Measurements from ENCODE around the gene RALBP1.

DNA sequence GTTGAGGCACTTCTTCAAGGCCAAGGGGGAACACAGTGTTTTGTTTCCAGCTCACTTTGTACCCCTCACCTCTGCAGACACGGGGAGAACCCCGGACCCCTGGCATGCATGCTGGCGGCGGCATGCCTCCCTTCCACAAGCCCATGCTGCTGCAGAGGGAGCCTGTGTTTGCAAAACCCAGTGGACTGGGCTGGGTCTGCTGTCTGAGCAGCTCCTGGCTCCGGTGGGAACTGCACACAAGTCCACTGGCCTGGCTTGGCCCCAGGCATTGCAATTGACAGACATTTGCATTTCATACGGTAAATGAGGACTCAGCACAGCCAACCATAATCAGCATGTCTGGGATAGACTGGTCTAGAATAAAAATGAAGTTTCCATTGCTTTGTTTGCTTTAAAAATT lies 62.4 kb downstream of the RALBP1 start:
- no peak for TF ChIP-seq TEAD4 (IDR thresholded peaks at IDR 0.05)
- TF ChIP-seq, protein P1, sequence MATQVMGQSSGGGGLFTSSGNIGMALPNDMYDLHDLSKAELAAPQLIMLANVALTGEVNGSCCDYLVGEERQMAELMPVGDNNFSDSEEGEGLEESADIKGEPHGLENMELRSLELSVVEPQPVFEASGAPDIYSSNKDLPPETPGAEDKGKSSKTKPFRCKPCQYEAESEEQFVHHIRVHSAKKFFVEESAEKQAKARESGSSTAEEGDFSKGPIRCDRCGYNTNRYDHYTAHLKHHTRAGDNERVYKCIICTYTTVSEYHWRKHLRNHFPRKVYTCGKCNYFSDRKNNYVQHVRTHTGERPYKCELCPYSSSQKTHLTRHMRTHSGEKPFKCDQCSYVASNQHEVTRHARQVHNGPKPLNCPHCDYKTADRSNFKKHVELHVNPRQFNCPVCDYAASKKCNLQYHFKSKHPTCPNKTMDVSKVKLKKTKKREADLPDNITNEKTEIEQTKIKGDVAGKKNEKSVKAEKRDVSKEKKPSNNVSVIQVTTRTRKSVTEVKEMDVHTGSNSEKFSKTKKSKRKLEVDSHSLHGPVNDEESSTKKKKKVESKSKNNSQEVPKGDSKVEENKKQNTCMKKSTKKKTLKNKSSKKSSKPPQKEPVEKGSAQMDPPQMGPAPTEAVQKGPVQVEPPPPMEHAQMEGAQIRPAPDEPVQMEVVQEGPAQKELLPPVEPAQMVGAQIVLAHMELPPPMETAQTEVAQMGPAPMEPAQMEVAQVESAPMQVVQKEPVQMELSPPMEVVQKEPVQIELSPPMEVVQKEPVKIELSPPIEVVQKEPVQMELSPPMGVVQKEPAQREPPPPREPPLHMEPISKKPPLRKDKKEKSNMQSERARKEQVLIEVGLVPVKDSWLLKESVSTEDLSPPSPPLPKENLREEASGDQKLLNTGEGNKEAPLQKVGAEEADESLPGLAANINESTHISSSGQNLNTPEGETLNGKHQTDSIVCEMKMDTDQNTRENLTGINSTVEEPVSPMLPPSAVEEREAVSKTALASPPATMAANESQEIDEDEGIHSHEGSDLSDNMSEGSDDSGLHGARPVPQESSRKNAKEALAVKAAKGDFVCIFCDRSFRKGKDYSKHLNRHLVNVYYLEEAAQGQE (IDR thresholded peaks at IDR 0.05; ENCODE audit: low read depth): no peak
- no peak for TF ChIP-seq EP300 (IDR thresholded peaks at IDR 0.05; ENCODE audit: borderline replicate concordance)
- TF ChIP-seq, protein P2, sequence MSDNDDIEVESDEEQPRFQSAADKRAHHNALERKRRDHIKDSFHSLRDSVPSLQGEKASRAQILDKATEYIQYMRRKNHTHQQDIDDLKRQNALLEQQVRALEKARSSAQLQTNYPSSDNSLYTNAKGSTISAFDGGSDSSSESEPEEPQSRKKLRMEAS (IDR thresholded peaks at IDR 0.05): no peak
- no peak for TF ChIP-seq YY1 (IDR thresholded peaks at IDR 0.05; ENCODE audit: low read depth)
- no peak for TF ChIP-seq EGR1 (IDR thresholded peaks at IDR 0.05)
- no peak for TF ChIP-seq RAD21 (IDR thresholded peaks at IDR 0.05; ENCODE audit: low read depth)
- no peak for TF ChIP-seq TAF1 (IDR thresholded peaks at IDR 0.05; ENCODE audit: low read depth)
- TF ChIP-seq CREB1 (IDR thresholded peaks at IDR 0.05; ENCODE audit: low read depth): no peak
- TF ChIP-seq TCF12 (IDR thresholded peaks at IDR 0.05; ENCODE audit: low read depth): no peak
- TF ChIP-seq CEBPB (IDR thresholded peaks at IDR 0.05): no peak
